ENCODE results near the gene CSNK2B. TPM values are rescaled to one million over a fixed set of nuclear protein-coding genes. Genes with fewer than 3 reads are reported as not detected.

The CSNK2B gene
- total and polyA plus RNA-seq, 9 of the 15 experiments (the other 6 are each of a cell fraction or from before 2014, with no cell fraction given): 120 to 1,126 (median 529) TPM

DNA sequence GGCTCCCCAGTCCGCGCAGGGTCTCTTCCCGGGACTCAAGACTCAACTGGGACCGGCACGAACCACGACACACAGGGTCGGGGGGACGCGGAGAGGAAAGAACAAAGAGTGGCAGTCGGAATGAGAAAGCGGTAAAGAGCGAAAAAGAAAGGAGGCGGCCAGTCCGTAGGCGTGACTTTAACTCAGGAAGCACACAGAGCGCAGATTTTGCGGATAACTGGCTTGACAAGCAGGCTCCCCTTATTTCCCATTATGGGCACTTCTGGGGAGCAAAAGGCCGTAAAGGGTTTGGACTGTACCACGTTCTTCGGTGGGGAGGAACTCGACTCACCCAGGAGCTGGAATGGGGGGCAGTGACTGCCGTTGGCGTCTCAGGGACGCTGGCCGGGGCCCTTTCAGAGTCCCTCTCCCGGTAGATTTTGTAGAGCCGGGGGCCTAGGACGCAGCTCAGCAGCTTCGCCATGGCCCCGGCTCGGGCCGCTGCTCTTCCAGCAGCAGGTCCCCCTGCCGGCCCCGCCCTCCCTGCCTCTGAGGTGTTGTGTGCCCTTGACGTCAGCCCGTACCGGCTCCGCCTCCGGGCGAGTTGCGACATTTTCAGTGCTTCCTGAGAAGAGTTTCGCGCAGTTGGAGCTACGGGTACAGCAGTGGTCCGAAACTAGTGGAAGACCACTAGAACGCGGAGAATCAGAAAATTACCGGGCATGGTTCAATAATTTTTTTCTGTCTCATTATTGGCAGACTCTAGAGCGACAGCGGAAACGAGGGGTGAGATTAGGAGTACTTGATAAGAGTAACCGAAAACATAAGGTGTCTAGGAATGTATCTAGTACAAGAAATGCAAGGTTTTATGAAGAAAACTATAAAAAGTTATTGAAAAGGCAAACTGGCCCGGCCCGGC lies 37.2 kb downstream of the CSNK2B start, which contains the start of gene ABHD16A (continued):
- TF ChIP-seq, protein P1, sequence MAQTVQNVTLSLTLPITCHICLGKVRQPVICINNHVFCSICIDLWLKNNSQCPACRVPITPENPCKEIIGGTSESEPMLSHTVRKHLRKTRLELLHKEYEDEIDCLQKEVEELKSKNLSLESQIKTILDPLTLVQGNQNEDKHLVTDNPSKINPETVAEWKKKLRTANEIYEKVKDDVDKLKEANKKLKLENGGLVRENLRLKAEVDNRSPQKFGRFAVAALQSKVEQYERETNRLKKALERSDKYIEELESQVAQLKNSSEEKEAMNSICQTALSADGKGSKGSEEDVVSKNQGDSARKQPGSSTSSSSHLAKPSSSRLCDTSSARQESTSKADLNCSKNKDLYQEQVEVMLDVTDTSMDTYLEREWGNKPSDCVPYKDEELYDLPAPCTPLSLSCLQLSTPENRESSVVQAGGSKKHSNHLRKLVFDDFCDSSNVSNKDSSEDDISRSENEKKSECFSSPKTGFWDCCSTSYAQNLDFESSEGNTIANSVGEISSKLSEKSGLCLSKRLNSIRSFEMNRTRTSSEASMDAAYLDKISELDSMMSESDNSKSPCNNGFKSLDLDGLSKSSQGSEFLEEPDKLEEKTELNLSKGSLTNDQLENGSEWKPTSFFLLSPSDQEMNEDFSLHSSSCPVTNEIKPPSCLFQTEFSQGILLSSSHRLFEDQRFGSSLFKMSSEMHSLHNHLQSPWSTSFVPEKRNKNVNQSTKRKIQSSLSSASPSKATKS (CRISPR knock-in tag; IDR thresholded peaks at IDR 0.05): no peak
- TF ChIP-seq ZFP30 (CRISPR knock-in tag; IDR thresholded peaks at IDR 0.05; ENCODE audit: borderline replicate concordance): no peak
- TF ChIP-seq ZNF696 (CRISPR knock-in tag; conservative IDR thresholded peaks at IDR 0.05): no peak
- TF ChIP-seq TCF7L2 (IDR thresholded peaks at IDR 0.05; ENCODE audit: low read depth, low read length): peak; percentile 95
- no peak for TF ChIP-seq HNRNPK (IDR thresholded peaks at IDR 0.05; ENCODE audit: low read depth, low read length, poor library complexity, severe bottlenecking)
- TF ChIP-seq SNIP1 (IDR thresholded peaks at IDR 0.05; ENCODE audit: low read depth): peak; percentile 27; the same call in 1 of the 2 replicates
- TF ChIP-seq, protein P2, sequence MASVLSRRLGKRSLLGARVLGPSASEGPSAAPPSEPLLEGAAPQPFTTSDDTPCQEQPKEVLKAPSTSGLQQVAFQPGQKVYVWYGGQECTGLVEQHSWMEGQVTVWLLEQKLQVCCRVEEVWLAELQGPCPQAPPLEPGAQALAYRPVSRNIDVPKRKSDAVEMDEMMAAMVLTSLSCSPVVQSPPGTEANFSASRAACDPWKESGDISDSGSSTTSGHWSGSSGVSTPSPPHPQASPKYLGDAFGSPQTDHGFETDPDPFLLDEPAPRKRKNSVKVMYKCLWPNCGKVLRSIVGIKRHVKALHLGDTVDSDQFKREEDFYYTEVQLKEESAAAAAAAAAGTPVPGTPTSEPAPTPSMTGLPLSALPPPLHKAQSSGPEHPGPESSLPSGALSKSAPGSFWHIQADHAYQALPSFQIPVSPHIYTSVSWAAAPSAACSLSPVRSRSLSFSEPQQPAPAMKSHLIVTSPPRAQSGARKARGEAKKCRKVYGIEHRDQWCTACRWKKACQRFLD (CRISPR knock-in tag; IDR thresholded peaks at IDR 0.05): peak; percentile 89; the same call in 1 of the 2 replicates
- no peak for TF ChIP-seq ZNF124 (CRISPR knock-in tag; IDR thresholded peaks at IDR 0.05)
- peak; percentile 80 for TF ChIP-seq NFRKB (IDR thresholded peaks at IDR 0.05; ENCODE audit: low read depth)
- TF ChIP-seq CHCHD3 (CRISPR knock-in tag; IDR thresholded peaks at IDR 0.05): peak; percentile 92
- TF ChIP-seq TBL1XR1 (IDR thresholded peaks at IDR 0.05; ENCODE audit: low read length in 2 of 2): peak; percentile 78 to 88
- no peak for TF ChIP-seq ZNF551 (CRISPR knock-in tag; IDR thresholded peaks at IDR 0.05)
- peak; percentile 86 for TF ChIP-seq DPF2 (IDR thresholded peaks at IDR 0.05)
- no peak for TF ChIP-seq MCM5 (IDR thresholded peaks at IDR 0.05; ENCODE audit: low read depth)
- no peak; the same call in 1 of the 2 replicates for TF ChIP-seq ZNF133 (CRISPR knock-in tag; IDR thresholded peaks at IDR 0.05)
- no peak for TF ChIP-seq MBD1 (CRISPR knock-in tag; IDR thresholded peaks at IDR 0.05)
- peak; percentile 54; the same call in 1 of the 2 replicates for TF ChIP-seq RUNX1 (IDR thresholded peaks at IDR 0.05; ENCODE audit: low read depth)
- TF ChIP-seq, protein P3, sequence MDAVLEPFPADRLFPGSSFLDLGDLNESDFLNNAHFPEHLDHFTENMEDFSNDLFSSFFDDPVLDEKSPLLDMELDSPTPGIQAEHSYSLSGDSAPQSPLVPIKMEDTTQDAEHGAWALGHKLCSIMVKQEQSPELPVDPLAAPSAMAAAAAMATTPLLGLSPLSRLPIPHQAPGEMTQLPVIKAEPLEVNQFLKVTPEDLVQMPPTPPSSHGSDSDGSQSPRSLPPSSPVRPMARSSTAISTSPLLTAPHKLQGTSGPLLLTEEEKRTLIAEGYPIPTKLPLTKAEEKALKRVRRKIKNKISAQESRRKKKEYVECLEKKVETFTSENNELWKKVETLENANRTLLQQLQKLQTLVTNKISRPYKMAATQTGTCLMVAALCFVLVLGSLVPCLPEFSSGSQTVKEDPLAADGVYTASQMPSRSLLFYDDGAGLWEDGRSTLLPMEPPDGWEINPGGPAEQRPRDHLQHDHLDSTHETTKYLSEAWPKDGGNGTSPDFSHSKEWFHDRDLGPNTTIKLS (IDR thresholded peaks at IDR 0.05; ENCODE audit: borderline replicate concordance, low read depth): peak; percentile 74; the same call in 1 of the 2 replicates
- TF ChIP-seq ZNF324 (CRISPR knock-in tag; IDR thresholded peaks at IDR 0.05): no peak; the same call in 1 of the 2 replicates
- TF ChIP-seq PHTF2 (CRISPR knock-in tag; IDR thresholded peaks at IDR 0.05): no peak
- TF ChIP-seq POLR2B (IDR thresholded peaks at IDR 0.05; ENCODE audit: low read depth, partially characterized antibody): peak; percentile 97
- peak; percentile 19 to 64; a peak in 2 of 4 replicates for TF ChIP-seq TEAD1 (CRISPR knock-in tag; IDR thresholded peaks at IDR 0.05)
